Activated CD8-positive, alpha-beta T cell treated with anti-CD3 and anti-CD28 coated beads for 36 hours (primary cell): Measurements from ENCODE around the gene FGD6. TPM values are rescaled to one million over a fixed set of nuclear protein-coding genes. Genes with fewer than 3 reads are reported as not detected.
"Not testable (repeated sequence)": the region's sequence is repeated elsewhere in the genome, so short reads cannot be mapped to it uniquely, and the experiment has no call there.

Experiments
- ATAC-seq: fragments of 200-7000 bp; cut with Tn5 transposase; one replicate; pipeline ENCODE4 v1.10.0; 2021; ENCODE audit warnings: mild to moderate bottlenecking, moderate library complexity
- CTCF ChIA-PET: fragments of 350-600 bp; sonication (Branson Sonifier 250); formaldehyde crosslinking; loops from one replicate; lab custom pipeline; 2021; ENCODE audit warnings: antibody characterized with exemption; lab: Charles Lee
- POLR2A ChIA-PET: fragments of 350-600 bp; sonication (Branson Sonifier 250); formaldehyde crosslinking; loops from one replicate; lab custom pipeline; 2021; ENCODE audit warnings: antibody characterized with exemption; lab: Charles Lee
- DNase-seq: peaks from one replicate; pipeline ENCODE4 v3.0.0-alpha.2; 2020
- H3K27ac Mint-ChIP-seq: one replicate; pipeline ENCODE4 v1.8.0; 2021; ENCODE audit warnings: mild to moderate bottlenecking, mixed read lengths
- H3K27me3 Mint-ChIP-seq: one replicate; pipeline ENCODE4 v1.8.0; 2021; ENCODE audit warnings: mixed read lengths
- H3K36me3 Mint-ChIP-seq: one replicate; pipeline ENCODE4 v1.8.0; 2021; ENCODE audit warnings: low read depth, mixed read lengths
- H3K4me1 Mint-ChIP-seq: one replicate; pipeline ENCODE4 v1.8.0; 2021; ENCODE audit warnings: low read depth, mixed read lengths
- H3K4me3 Mint-ChIP-seq: one replicate; pipeline ENCODE4 v1.8.0; 2021; ENCODE audit warnings: mild to moderate bottlenecking, moderate library complexity, mixed read lengths
- H3K9me3 Mint-ChIP-seq: one replicate; pipeline ENCODE4 v1.8.0; 2021; ENCODE audit warnings: mixed read lengths
- CTCF ChIP-seq: fragments of 200-600 bp; IDR thresholded peaks from one replicate; pipeline ENCODE4 v1.8.0; 2022; ENCODE audit warnings: antibody characterized with exemption, mild to moderate bottlenecking
- intact Hi-C: fragments of 100-400 bp; cut with micrococcal nuclease; formaldehyde crosslinking; loops from one replicate; pipeline ENCODE4 v1.10.0; 2022
- total RNA-seq, 2 experiments: library from RNA; stranded (reverse); gene quantifications; one replicate each; pipeline ENCODE4 v1.2.3, GENCODE V29; 2021

The FGD6 gene
- total RNA-seq, 2 experiments from 2014 or later, result 0.41 to 0.54 TPM

GRCh38 chr12:95200128-95200894, 17.0 kb downstream of the FGD6 start:
- Mint-ChIP-seq H3K4me1 (peaks cover 4% of the 10 kb centered on the region), H3K27ac (no peak overlapping the region), H3K4me3 (no peak overlapping the region), H3K36me3 (no peaks in the 10 kb centered on the region), H3K27me3 (no peaks in the 10 kb centered on the region), H3K9me3 (no peaks in the 10 kb centered on the region)
- ChIA-PET CTCF (interaction anchor here (0.6 kb wide), 1 partner anchor 21 kb away, joined by 4 read pairs; no protein-coding TSS in a partner anchor), POLR2A (interaction anchor here (0.6 kb wide), 1 partner anchor 1352 kb away, joined by 3 read pairs; no protein-coding TSS in a partner anchor)
- intact Hi-C loops, result no loop called here
- TF ChIP-seq CTCF, result no peak
- DNase-seq, result no peak
- ATAC-seq, result no peak

GRCh38 chr12:95198914-95199313, 18.4 kb downstream of the FGD6 start:
- ATAC-seq (no peak), DNase-seq (no peak)
- Mint-ChIP-seq H3K27ac (no peak overlapping the region), H3K4me1 (peaks cover 2% of the 10 kb centered on the region), H3K9me3 (no peaks in the 10 kb centered on the region), H3K36me3 (no peaks in the 10 kb centered on the region), H3K27me3 (no peaks in the 10 kb centered on the region), H3K4me3 (no peak overlapping the region)
- ChIA-PET CTCF (no interaction called here), POLR2A (no interaction called here)
- no peak for TF ChIP-seq CTCF
- intact Hi-C loops, result no loop called here

- ChIA-PET POLR2A (interaction anchor here (0.6 kb wide), 1 partner anchor 114 kb away, joined by 4 read pairs; no protein-coding TSS in a partner anchor), CTCF (interaction anchor here (0.6 kb wide), 1 partner anchor 142 kb away, joined by 3 read pairs; no protein-coding TSS in a partner anchor)
- Mint-ChIP-seq H3K4me3 (no peak overlapping the region), H3K9me3 (no peaks in the 10 kb centered on the region), H3K36me3 (no peaks in the 10 kb centered on the region), H3K27ac (no peak overlapping the region), H3K27me3 (no peaks in the 10 kb centered on the region), H3K4me1 (no peaks in the 10 kb centered on the region)
- intact Hi-C loops, result no loop called here
- no peak for DNase-seq
- no peak for ATAC-seq
- no peak for TF ChIP-seq CTCF
These were observed 19.6 kb downstream of the FGD6 start for GRCh38 chr12:95197636-95198035.

- intact Hi-C loops, CTCF ChIA-PET, POLR2A ChIA-PET, H3K27ac Mint-ChIP-seq, H3K4me3 Mint-ChIP-seq, ATAC-seq, H3K4me1 Mint-ChIP-seq, H3K9me3 Mint-ChIP-seq, DNase-seq, H3K36me3 Mint-ChIP-seq, H3K27me3 Mint-ChIP-seq: not testable (repeated sequence)
These were observed 20.2 kb downstream of the FGD6 start for GRCh38 chr12:95196875-95197569.

GRCh38 chr12:95195122-95195521, 22.1 kb downstream of the FGD6 start:
- ATAC-seq (no peak), DNase-seq (no peak)
- no peaks in the 10 kb centered on the region for H3K9me3 Mint-ChIP-seq
- no peak for TF ChIP-seq CTCF
- no peaks in the 10 kb centered on the region for H3K36me3 Mint-ChIP-seq
- ChIA-PET CTCF (no interaction called here), POLR2A (no interaction called here)
- H3K27me3 Mint-ChIP-seq, result no peaks in the 10 kb centered on the region
- no peak overlapping the region for H3K27ac Mint-ChIP-seq
- intact Hi-C loops, result no loop called here
- H3K4me1 Mint-ChIP-seq, result no peaks in the 10 kb centered on the region
- H3K4me3 Mint-ChIP-seq, result no peak overlapping the region
